NCI-H82 treated with DMSO at 0.1 percent for 48 hours (cell line): ENCODE results near the gene LIPM.

Source experiments
- DNase-seq: peaks from one replicate; lab custom pipeline; 2025; ENCODE audit not compliant: unreplicated experiment; lab: John Stamatoyannopoulos, UW

LIPM gene

GRCh38 chr10:88802523-88803285 is at the start of gene LIPM:
TSS of gene LIPM (plus strand) at chr10:88802730. CDS start at chr10:88802897, 167 bp downstream.
- DNase-seq: no peak

- no peak for DNase-seq
Observed at GRCh38 chr10:88754287-88754686, 48.2 kb upstream of the LIPM start.

- no peak for DNase-seq
Observed at GRCh38 chr10:88755753-88756152, 46.8 kb upstream of the LIPM start.

GRCh38 chr10:88756660-88757059 is 45.9 kb upstream of the LIPM start:
- DNase-seq: no peak

- no peak for DNase-seq
Observed at GRCh38 chr10:88759366-88760101, 43.0 kb upstream of the LIPM start, which contains the start of gene LIPN. TSS of gene LIPN (plus strand) at chr10:88760020. CDS start at chr10:88761406, 1,386 bp downstream.

- no peak for DNase-seq
Observed at GRCh38 chr10:88762906-88763305, 39.6 kb upstream of the LIPM start.

GRCh38 chr10:88763441-88763840 is 39.1 kb upstream of the LIPM start:
- DNase-seq: no peak

GRCh38 chr10:88764110-88764509 is 38.4 kb upstream of the LIPM start:
- DNase-seq: no peak

GRCh38 chr10:88765816-88766215 is 36.7 kb upstream of the LIPM start:
- DNase-seq: no peak

GRCh38 chr10:88769384-88769783 is 33.1 kb upstream of the LIPM start:
- no peak for DNase-seq

- no peak for DNase-seq
Observed at GRCh38 chr10:88781206-88781605, 21.3 kb upstream of the LIPM start.

GRCh38 chr10:88782222-88782621 is 20.3 kb upstream of the LIPM start:
- no peak for DNase-seq

- DNase-seq: no peak
Observed at GRCh38 chr10:88783724-88784123, 18.8 kb upstream of the LIPM start.

- DNase-seq: no peak
Observed at GRCh38 chr10:88786032-88786770, 16.3 kb upstream of the LIPM start.

GRCh38 chr10:88787463-88787862 is 15.1 kb upstream of the LIPM start:
- no peak for DNase-seq

GRCh38 chr10:88788924-88789323 is 13.6 kb upstream of the LIPM start:
- no peak for DNase-seq

GRCh38 chr10:88791924-88792323 is 10.6 kb upstream of the LIPM start:
- DNase-seq: no peak

GRCh38 chr10:88792661-88793060 is 9.9 kb upstream of the LIPM start:
- DNase-seq: no peak

GRCh38 chr10:88793712-88794299 is 8.7 kb upstream of the LIPM start:
- DNase-seq: no peak

- no peak for DNase-seq
Observed at GRCh38 chr10:88794731-88795130, 7.8 kb upstream of the LIPM start.
